HG03571 (cell line): ENCODE data around the gene PNKD.
A peak's percentile ranks its signal among the peaks of the same experiment; 100 is the strongest.
"Not testable (repeated sequence)": the region's sequence is repeated elsewhere in the genome, so short reads cannot be mapped to it uniquely, and the experiment has no call there.

Source experiments
- ATAC-seq: cut with Tn5 transposase; IDR thresholded peaks from one replicate; pipeline ENCODE4 v1.9.1; 2021; ENCODE audit not compliant: unreplicated experiment

The PNKD gene

GRCh38 chr2:218291318-218292047 is 21.2 kb downstream of the PNKD start:
- no peak for ATAC-seq

GRCh38 chr2:218292048-218293014 is 22.0 kb downstream of the PNKD start, which contains the start of gene TMBIM1:
Gene TMBIM1, minus strand, starts transcription at chr2:218292503. Its CDS starts 10,362 bp downstream, at chr2:218282141.
- peak; percentile 71 for ATAC-seq

GRCh38 chr2:218293715-218294429 is 23.6 kb downstream of the PNKD start:
- ATAC-seq = no peak

GRCh38 chr2:218294430-218295022 is 24.2 kb downstream of the PNKD start:
- ATAC-seq = no peak

DNA sequence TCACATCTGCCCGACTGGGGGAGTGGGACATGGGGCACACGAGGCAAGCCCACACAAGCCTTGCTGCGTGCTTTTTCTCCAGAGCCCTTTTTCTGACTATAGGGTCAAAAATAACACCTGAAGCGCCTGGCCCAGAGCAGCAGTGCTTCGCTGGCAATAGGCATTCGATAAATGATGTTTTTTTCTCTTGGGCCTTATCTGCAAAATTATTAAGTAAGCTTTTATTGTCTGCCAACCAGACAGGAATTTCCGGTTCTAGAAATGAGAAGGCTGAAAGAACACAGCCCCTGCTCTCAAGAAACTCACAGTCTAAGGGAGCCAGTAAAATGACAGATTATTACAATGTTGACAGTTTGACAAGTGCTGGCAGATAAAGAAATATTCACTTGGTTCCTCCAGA is 24.7 kb downstream of the PNKD start:
- ATAC-seq = no peak

DNA sequence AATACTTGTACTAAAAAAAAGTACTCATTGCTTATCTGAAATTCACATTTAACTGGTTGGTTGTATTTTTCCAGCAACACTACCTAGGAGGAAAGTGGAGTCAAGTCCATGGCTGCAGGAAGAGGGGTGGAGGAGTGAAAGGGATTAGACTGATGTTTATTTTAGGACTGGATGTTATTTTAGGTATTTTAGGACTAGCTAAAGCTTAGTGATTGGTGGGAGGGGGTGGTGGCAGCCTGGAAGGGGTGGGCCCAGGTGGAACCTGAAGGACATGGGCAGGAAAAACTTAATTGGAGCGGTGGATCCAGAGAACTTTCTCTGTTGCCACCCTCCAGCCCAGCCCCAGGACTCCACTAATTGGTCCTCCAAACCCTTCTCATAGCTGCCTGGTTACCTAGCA is 25.9 kb downstream of the PNKD start:
- ATAC-seq = no peak

GRCh38 chr2:218296847-218297246 is 26.5 kb downstream of the PNKD start:
- ATAC-seq = no peak

DNA sequence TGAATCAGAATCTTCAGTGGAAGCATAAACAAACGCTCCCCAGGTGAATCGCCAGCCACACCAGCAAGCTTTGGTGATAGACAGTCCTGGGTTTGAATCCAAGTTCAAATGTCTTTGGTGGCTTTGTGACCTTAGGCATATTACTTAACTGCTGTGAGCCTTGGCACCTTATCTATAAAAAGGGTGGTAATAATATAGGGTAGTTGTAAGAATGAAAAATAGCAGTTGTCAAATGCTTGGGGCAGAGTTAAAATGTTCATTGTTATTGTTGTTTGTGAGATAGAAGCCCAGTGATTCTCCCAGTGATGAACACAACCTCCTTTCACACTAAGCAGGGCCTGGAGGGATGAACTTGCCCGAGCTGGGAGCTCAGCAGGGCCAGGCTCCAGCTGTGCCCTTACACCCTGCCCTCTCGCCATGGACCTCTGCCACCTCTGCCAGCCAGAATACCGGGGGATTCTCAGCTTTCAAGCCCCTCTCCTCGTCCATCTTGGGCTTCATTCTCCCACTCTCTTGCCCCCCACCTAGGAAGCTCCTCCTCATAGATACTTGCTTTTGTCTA is 28.1 kb downstream of the PNKD start:
- no peak for ATAC-seq

DNA sequence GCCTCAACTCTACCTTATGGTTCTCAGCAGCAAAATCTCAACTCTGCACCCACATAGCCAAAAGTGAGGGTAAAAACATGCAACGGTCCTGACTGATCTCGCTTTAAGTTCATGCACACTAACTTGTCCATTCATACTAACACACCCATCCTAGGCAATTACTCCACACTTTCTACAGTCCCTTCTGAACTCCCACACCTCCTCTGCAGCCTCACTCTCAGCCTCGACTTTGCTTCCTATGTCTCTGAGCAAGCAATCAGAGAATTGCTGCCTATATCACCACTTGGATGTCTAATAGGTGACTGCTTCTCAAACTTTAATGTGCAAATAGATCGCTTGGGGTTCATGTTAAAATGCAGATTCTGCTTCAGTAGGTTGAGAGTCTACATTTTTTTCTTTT is 29.8 kb downstream of the PNKD start:
- no peak for ATAC-seq

DNA sequence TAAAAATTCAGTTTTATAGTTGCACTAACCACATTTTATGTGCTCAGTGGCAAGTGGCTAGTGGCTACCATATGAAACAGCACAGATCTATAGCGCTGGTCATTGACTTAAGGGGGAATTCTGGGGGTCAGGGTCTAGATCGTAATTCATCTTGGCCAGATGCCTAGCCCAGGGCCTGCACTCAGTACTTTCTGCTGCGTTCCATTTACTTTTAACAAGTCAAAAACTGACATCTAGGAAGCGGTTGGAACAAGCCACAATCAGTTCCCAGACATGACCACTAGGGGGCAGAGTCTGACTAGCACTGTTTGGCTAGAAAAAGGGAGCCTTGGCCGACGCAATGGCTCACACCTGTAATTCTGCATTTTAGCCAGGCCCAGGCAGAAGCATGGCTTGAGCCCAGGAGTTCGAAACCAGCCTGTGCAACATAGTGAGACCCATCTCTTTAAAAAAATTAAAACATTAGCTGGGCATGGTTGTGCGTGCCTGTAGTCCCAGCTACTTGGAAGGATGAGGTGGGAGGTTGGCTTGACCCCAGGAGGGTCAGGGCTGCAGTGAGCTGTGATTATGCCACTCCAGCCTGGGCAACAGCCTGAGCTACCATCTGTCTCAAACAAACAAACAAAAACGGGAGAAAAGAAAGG is 31.0 kb downstream of the PNKD start:
- ATAC-seq = peak; percentile 76

DNA sequence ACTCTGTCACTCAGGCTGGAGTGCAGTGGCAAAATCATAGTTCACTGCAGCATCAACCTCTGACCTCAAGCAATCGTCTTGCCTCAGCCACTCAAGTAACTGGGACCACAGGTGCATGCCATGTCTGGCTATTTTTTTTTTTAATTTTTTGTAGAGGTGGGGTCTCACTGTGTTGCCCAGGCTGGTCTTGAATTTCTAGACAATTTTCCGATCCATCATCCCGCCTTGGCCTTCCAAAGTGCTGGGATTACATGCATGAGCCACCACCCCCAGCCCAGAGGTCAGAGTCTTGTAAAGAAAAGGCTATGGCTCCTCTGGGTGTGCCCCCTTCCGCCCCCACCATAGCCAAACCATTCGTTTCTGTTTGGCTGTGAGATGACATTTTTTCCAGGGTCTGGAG is 35.1 kb downstream of the PNKD start:
- ATAC-seq = no peak

- ATAC-seq = no peak
Observed at GRCh38 chr2:218306184-218306920, 36.0 kb downstream of the PNKD start.

GRCh38 chr2:218307415-218308090 is 37.2 kb downstream of the PNKD start:
- no peak for ATAC-seq

GRCh38 chr2:218310853-218311540 is 40.7 kb downstream of the PNKD start:
- ATAC-seq = no peak

DNA sequence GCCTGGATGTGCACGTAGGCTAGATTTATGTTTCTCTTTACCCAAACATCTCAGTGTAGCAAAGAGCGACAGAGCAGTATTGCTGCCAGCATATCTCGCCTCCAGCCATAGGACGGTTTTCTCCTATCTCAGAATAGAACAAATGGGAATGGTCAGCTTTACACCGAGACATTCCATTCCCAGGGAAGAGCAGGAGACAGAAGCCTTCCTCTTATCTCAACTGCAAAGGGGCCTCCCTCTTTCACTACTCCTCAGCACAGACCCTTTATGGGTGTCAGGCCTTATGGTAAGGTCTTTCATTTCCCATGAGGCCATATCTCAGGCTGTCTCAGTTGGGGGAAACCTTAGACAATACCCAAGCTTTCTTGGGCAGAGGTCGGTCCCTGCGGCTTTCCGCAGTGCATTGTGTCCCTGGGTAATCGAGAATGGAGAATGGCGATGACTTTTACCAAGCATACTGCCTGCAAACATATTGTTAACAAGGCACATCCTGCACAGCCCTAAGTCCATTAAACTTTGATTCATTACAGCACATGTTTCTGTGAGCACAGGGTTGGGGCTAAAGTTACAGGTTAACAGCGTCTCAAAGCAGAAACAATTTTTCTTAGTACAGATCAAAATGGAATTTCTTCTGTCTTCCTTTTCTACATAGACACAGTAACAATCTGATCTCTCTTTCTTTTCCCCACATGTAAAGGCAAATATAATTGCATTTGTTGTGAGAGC is 41.4 kb downstream of the PNKD start:
- not testable (repeated sequence) for ATAC-seq

GRCh38 chr2:218312267-218312756 is 42.0 kb downstream of the PNKD start:
- no peak for ATAC-seq

GRCh38 chr2:218313356-218313755 is 43.0 kb downstream of the PNKD start:
- no peak for ATAC-seq
